ENCODE data around the gene FETUB. TPM values are rescaled to one million over a fixed set of nuclear protein-coding genes. Genes with fewer than 3 reads are reported as not detected.

Gene FETUB, protein sequence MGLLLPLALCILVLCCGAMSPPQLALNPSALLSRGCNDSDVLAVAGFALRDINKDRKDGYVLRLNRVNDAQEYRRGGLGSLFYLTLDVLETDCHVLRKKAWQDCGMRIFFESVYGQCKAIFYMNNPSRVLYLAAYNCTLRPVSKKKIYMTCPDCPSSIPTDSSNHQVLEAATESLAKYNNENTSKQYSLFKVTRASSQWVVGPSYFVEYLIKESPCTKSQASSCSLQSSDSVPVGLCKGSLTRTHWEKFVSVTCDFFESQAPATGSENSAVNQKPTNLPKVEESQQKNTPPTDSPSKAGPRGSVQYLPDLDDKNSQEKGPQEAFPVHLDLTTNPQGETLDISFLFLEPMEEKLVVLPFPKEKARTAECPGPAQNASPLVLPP
- polyA plus RNA-seq (ENCODE audit: insufficient read length), result not detected

DNA sequence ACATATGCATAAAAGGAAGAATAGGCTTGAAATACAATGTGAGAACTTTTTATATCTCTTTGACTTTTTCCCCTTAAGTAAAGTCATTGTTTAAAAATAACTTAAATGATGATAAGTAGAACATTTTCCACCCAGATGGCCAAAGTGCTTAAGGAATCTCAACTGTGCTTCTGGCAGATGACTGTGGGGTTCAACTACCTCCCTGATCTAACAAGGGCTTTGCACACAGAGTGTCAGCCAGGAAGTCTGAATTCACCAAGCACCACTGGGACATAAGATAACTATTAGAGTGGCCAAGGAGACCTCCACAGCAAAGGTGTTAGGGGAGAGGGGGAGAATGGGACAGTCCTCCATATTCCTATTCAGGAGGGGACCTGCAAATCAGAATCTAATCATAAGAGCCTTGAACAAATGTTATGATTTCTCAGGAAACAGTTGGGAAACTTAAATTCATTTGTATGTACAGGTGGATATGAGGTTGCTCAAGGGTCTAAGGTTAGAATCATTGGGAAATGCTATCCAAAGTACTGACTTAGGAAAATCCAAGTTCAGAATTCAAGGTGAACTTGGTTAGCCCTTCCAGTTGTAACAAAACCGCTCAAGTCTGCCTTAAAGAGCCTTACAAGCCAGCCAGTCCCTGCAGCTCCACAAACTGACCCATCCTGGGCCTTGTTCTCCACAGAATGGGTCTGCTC, at the start of gene FETUB:
Gene FETUB (plus strand): TSS at position 622 of the 695 bp plus-strand sequence. CDS start 62 bp downstream, at position 684.
- DNase-seq, result no peak

GRCh38 chr3:186590580-186591295, 49.5 kb upstream of the FETUB start:
- DNase-seq, result no peak

GRCh38 chr3:186592682-186593081, 47.5 kb upstream of the FETUB start:
- no peak for DNase-seq

GRCh38 chr3:186593862-186594261, 46.3 kb upstream of the FETUB start:
- no peak for DNase-seq

GRCh38 chr3:186594591-186595113, 45.5 kb upstream of the FETUB start:
- DNase-seq, result no peak

GRCh38 chr3:186596568-186597287, 43.5 kb upstream of the FETUB start:
- DNase-seq, result no peak

DNA sequence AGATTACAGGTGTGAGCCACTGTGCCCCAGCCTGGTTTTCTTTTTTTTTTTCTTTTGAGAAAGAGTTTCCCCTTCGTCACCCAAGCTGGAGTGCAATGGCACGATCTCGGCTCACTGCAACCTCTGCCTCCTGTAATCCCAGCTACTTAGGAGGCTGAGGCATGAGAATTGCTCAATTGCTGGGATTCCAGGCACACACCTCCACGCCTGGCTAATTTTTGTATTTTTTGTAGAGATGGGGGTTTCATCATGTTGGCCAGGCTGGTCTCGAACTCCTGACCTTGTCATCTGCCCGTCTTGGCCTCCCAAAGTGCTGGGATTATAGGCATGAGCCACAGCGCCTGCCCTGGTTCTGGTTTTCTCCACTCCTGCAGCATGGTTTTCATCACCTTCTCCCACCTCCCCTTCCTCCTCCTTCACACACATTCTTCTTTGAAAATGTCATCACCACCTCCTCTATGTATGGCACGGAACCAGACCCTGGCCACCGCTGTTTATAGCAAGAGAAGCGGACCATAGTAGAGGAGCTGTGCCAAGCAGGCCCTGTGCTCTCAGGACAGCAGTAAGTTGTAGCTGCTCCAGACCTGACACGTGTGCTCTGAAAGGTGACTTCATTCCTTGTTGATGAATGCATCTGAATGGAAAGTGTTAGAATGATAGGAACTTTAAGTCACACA, 42.0 kb upstream of the FETUB start:
- DNase-seq, result no peak

DNA sequence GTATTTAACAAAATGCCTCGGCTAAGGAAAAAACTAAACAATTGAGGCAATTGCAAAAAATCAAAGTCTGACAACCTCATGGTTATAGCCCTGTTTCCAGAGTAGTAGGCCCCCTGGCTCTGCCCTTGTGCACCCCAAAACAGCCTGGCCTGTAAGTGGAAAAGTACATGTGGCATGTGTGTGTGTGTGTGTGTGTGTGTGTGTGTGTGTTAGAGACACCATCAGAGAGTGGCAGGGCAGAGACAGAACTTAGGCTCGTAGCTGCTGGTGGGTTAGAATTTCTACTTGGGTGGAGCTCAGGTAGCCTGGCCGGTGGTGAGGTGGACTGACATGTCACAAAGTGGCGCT, 41.4 kb upstream of the FETUB start:
- DNase-seq, result no peak

- no peak for DNase-seq
Measured at GRCh38 chr3:186599142-186599784, 40.9 kb upstream of the FETUB start.

GRCh38 chr3:186599785-186600166, 40.4 kb upstream of the FETUB start:
- DNase-seq, result no peak

- DNase-seq, result no peak
Measured at GRCh38 chr3:186600896-186601295, 39.3 kb upstream of the FETUB start.

- DNase-seq, result no peak
Measured at GRCh38 chr3:186603159-186603558, 37.0 kb upstream of the FETUB start.

GRCh38 chr3:186605078-186605477, 35.1 kb upstream of the FETUB start:
- DNase-seq, result no peak

DNA sequence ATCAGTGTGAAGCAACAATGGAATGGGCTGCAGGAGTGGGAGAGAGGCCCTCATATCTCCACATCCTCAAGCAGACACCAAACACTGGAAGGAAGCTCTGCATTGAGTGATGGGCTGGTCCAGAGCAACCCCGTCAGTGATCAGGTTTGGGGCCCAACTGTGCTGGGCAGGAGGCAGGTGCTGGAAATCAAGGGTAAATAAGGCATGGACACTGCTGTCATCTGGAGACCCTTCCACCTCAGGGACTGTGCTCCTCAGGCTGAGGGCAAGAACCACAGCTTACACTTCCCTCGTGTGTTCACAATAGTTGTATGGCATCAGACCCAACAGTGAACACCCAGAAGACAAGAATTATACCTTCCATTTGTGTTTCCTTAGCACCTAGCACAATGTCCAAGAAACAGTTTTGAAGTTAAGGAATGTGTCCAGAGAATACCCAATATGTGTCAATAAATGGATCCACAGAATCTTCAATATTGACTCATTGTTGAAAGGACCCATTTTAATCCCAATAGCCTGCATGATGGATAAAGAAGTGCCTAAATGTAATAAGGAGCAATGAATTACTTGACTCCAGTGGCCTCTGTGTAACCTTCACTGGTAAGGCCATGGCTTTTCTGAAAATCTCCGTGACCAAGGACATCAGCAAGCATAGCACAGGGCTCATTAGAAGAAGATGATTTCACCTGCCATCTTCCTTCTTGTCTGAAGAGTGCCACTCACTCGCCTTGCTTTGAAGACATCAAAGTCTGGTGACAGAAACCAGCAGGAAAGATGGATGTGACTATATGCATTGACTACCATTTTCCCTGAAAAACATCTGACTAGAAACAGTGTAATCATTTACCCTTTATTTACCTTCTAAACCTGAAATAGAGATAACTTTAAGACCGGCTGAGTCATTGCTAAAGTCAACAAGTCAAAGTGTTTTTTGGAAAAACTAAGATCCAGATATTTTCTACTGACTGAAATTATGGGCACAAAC, 34.3 kb upstream of the FETUB start:
- no peak for DNase-seq

- no peak for DNase-seq
Measured at GRCh38 chr3:186608624-186609215, 31.5 kb upstream of the FETUB start.

GRCh38 chr3:186609247-186609868, 30.8 kb upstream of the FETUB start:
- DNase-seq, result no peak

- DNase-seq, result no peak
Measured at GRCh38 chr3:186612065-186612464, 28.1 kb upstream of the FETUB start.

GRCh38 chr3:186612721-186613636, 27.2 kb upstream of the FETUB start, which contains the start of gene AHSG:
Gene AHSG (plus strand): TSS chr3:186613060. CDS start chr3:186613142, 82 bp downstream.
- no peak for DNase-seq

Measured in hindlimb muscle (tissue), 1 donor.